H1 (cell line): ENCODE results near the gene GUCY1A1. TPM values are rescaled to one million over a fixed set of nuclear protein-coding genes. Genes with fewer than 3 reads are reported as not detected.

Experiments used
- CTCF ChIA-PET: fragments of 300-600 bp; sonication (Branson Sonifier 250); formaldehyde crosslinking; loops from one replicate; lab custom pipeline; 2021; ENCODE audit not compliant: partially characterized antibody; lab: Charles Lee
- POLR2A ChIA-PET: fragments of 300-600 bp; sonication (Branson Sonifier 250); formaldehyde crosslinking; loops from one replicate; lab custom pipeline; 2021; ENCODE audit warnings: inconsistent platforms; ENCODE audit not compliant: partially characterized antibody; lab: Charles Lee
- DNase-seq, 2 experiments: peaks; one replicate each; pipeline versions ENCODE4 v3.0.0 to v3.0.0-alpha.2; 2010 to 2022; ENCODE audit warnings: low spot score in 2 of 2, low read depth in 1 of 2, mixed read lengths in 1 of 2
- FAIRE-seq: peaks from 2 replicates; lab custom pipeline; 2011; peaks lifted over from hg19 to GRCh38; lab: Jason Lieb, UNC
- H2AFZ ChIP-seq: 2 replicates; pipeline ENCODE4 v1.8.1; 2012; ENCODE audit warnings: low read length, inconsistent platforms
- H2AK5ac ChIP-seq: 2 replicates; pipeline ENCODE4 v1.6.1; 2013; ENCODE audit warnings: low read depth, low read length
- H2BK120ac ChIP-seq: replicated peaks from 2 replicates; pipeline ENCODE3; 2013; ENCODE audit warnings: low read depth, low read length, inconsistent platforms
- H2BK12ac ChIP-seq: 2 replicates; pipeline ENCODE4 v1.6.1; 2013; ENCODE audit warnings: low read depth, low read length
- H2BK15ac ChIP-seq: 2 replicates; pipeline ENCODE4 v1.6.1; 2013; ENCODE audit warnings: low read length
- H2BK20ac ChIP-seq: 2 replicates; pipeline ENCODE4 v1.6.1; 2013; ENCODE audit warnings: low read length
- H2BK5ac ChIP-seq: 2 replicates; pipeline ENCODE4 v1.6.1; 2013; ENCODE audit warnings: low read depth, low read length
- H3K14ac ChIP-seq: 2 replicates; pipeline ENCODE4 v1.6.1; 2013; ENCODE audit warnings: inconsistent platforms; ENCODE audit not compliant: insufficient read length
- H3K18ac ChIP-seq: 2 replicates; pipeline ENCODE4 v1.6.1; 2013; ENCODE audit warnings: low read length; ENCODE audit errors: extremely low read depth
- H3K23ac ChIP-seq: 2 replicates; pipeline ENCODE4 v1.6.1; 2013; ENCODE audit warnings: inconsistent platforms; ENCODE audit not compliant: insufficient read length
- H3K23me2 ChIP-seq: 2 replicates; pipeline ENCODE4 v1.6.1; 2013; ENCODE audit warnings: low read depth, low read length
- H3K27ac ChIP-seq: 2 replicates; pipeline ENCODE4 v1.6.1; 2011; ENCODE audit warnings: low read depth, low read length, inconsistent platforms
- H3K27me3 ChIP-seq, 4 experiments: replicated peaks in 1 of 4; 1 replicate in 1 of 4; 2 replicates in 3 of 4; pipeline versions ENCODE4 v1.6.1 to v1.8.1; 2011 to 2013; ENCODE audit warnings: low read length in 3 of 4, mild to moderate bottlenecking in 3 of 4, inconsistent platforms in 2 of 4, mixed read lengths in 2 of 4, moderate library complexity in 1 of 4; ENCODE audit not compliant: control insufficient read depth in 3 of 4, insufficient read depth in 3 of 4; ENCODE audit errors: extremely low read depth in 1 of 4
- H3K36me3 ChIP-seq, 4 experiments: 2 replicates each; pipeline versions ENCODE4 v1.6.1 to v1.8.1; 2011 to 2013; ENCODE audit warnings: mild to moderate bottlenecking in 4 of 4, low read length in 3 of 4, moderate library complexity in 2 of 4, control low read depth in 1 of 4, inconsistent platforms in 1 of 4; ENCODE audit not compliant: insufficient read depth in 4 of 4, control insufficient read depth in 2 of 4
- H3K4ac ChIP-seq: replicated peaks from 2 replicates; pipeline ENCODE3; 2013; ENCODE audit warnings: low read length, low read depth, mixed read lengths, inconsistent platforms; ENCODE audit not compliant: insufficient read length
- H3K4me1 ChIP-seq, 4 experiments: replicated peaks in 1 of 4; 1 replicate in 1 of 4; 2 replicates in 3 of 4; pipeline versions ENCODE4 v1.6.1 to v1.8.1; 2011 to 2013; ENCODE audit warnings: low read length in 3 of 4, inconsistent platforms in 2 of 4, mixed read lengths in 1 of 4; ENCODE audit not compliant: insufficient read depth in 4 of 4, control insufficient read depth in 3 of 4
- H3K4me2 ChIP-seq, 2 experiments: 2 replicates each; pipeline versions ENCODE4 v1.6.1 to v1.8.1; 2011 to 2013; ENCODE audit warnings: low read depth in 2 of 2, low read length in 2 of 2, control low read depth in 1 of 2, inconsistent platforms in 1 of 2, mild to moderate bottlenecking in 1 of 2; ENCODE audit not compliant: insufficient read depth in 1 of 2
- H3K4me3 ChIP-seq, 4 experiments: fragments of 200-600, 300-600 bp in 1 of 4; sonication (generic), shearing (Covaris generic), sonication (Bioruptor Twin) in 1 of 4; 2 replicates each; pipeline versions ENCODE4 v1.5.1 to v1.8.1; 2011 to 2016; ENCODE audit warnings: low read length in 4 of 4, low read depth in 3 of 4, control low read depth in 2 of 4, inconsistent platforms in 2 of 4, mild to moderate bottlenecking in 2 of 4, mixed read lengths in 1 of 4, moderate library complexity in 1 of 4; ENCODE audit not compliant: insufficient read depth in 2 of 4; ENCODE audit errors: extremely low read depth in 1 of 4
- H3K56ac ChIP-seq: replicated peaks from 2 replicates; pipeline ENCODE3; 2013; ENCODE audit warnings: low read depth, mild to moderate bottlenecking, mixed read lengths, low read length, inconsistent platforms; ENCODE audit not compliant: insufficient read length
- H3K79me1 ChIP-seq: 2 replicates; pipeline ENCODE4 v1.6.1; 2013; ENCODE audit warnings: low read depth, low read length, control low read depth
- H3K79me2 ChIP-seq, 2 experiments: 2 replicates each; pipeline versions ENCODE4 v1.6.1 to v1.8.1; 2012 to 2013; ENCODE audit warnings: low read length in 2 of 2, mild to moderate bottlenecking in 2 of 2, inconsistent platforms in 1 of 2; ENCODE audit not compliant: insufficient read depth in 2 of 2, control insufficient read depth in 1 of 2
- H3K9ac ChIP-seq, 4 experiments: replicated peaks in 1 of 4; 1 replicate in 1 of 4; 2 replicates in 3 of 4; pipeline versions ENCODE4 v1.6.1 to v1.8.1; 2011 to 2013; ENCODE audit warnings: low read depth in 3 of 4, low read length in 3 of 4, control low read depth in 2 of 4, mild to moderate bottlenecking in 2 of 4, moderate library complexity in 2 of 4, inconsistent platforms in 1 of 4; ENCODE audit errors: extremely low read depth in 1 of 4
- H3K9me3 ChIP-seq, 2 experiments: 2 replicates each; pipeline versions ENCODE4 v1.6.1 to v1.8.1; 2012 to 2013; ENCODE audit warnings: mild to moderate bottlenecking in 2 of 2, moderate library complexity in 2 of 2, control low read depth in 1 of 2, inconsistent platforms in 1 of 2, low read depth in 1 of 2, low read length in 1 of 2, mixed read lengths in 1 of 2; ENCODE audit not compliant: insufficient read depth in 2 of 2
- H4K20me1 ChIP-seq, 2 experiments: replicated peaks in 1 of 2; 2 replicates each; pipeline versions ENCODE3 to v1.8.1; 2011 to 2013; ENCODE audit warnings: inconsistent platforms in 2 of 2, low read length in 2 of 2, mild to moderate bottlenecking in 1 of 2; ENCODE audit not compliant: insufficient read depth in 2 of 2, control insufficient read depth in 1 of 2
- H4K5ac ChIP-seq: 2 replicates; pipeline ENCODE4 v1.6.1; 2013; ENCODE audit warnings: low read length, low read depth, mixed read lengths, inconsistent platforms; ENCODE audit not compliant: insufficient read length
- H4K8ac ChIP-seq: 2 replicates; pipeline ENCODE4 v1.8.0; 2013; ENCODE audit warnings: mild to moderate bottlenecking, moderate library complexity, low read length, inconsistent platforms; ENCODE audit not compliant: insufficient read depth; ENCODE audit errors: extremely low read depth
- H4K91ac ChIP-seq: replicated peaks from 2 replicates; pipeline ENCODE3; 2013; ENCODE audit warnings: low read length, mixed read lengths, inconsistent platforms; ENCODE audit not compliant: insufficient read length
- CTBP2 ChIP-seq: IDR thresholded peaks from 2 replicates; pipeline ENCODE4 v1.7.0; 2011; ENCODE audit warnings: borderline replicate concordance, mild to moderate bottlenecking, moderate library complexity, mixed read lengths, low read length; ENCODE audit not compliant: insufficient read depth, insufficient read length
- EGR1 ChIP-seq: IDR thresholded peaks from 2 replicates; pipeline ENCODE4 v1.6.1; 2011; ENCODE audit warnings: low read depth, low read length, borderline replicate concordance
- GTF2F1 ChIP-seq: IDR thresholded peaks from 2 replicates; pipeline ENCODE4 v1.6.1; 2012; ENCODE audit warnings: low read depth, low read length, improper control_type of control experiment, borderline replicate concordance
- MAFK ChIP-seq: IDR thresholded peaks from 2 replicates; pipeline ENCODE4 v1.6.1; 2012; ENCODE audit warnings: low read depth, mild to moderate bottlenecking, improper control_type of control experiment, low read length
- POU5F1 ChIP-seq: IDR thresholded peaks from 2 replicates; pipeline ENCODE4 v1.6.1; 2011; ENCODE audit warnings: low read depth, mild to moderate bottlenecking, low read length, moderate library complexity
- RBBP5 ChIP-seq: IDR thresholded peaks from 2 replicates; pipeline ENCODE4 v1.7.1; 2012; ENCODE audit warnings: low read depth, mild to moderate bottlenecking, inconsistent platforms, low read length, moderate library complexity, borderline replicate concordance
- YY1 ChIP-seq: IDR thresholded peaks from 2 replicates; pipeline ENCODE4 v1.6.1; 2011; ENCODE audit warnings: low read depth, mild to moderate bottlenecking, low read length
- WGBS, 2 experiments: shearing (Covaris generic) in 1 of 2; methylation state at CpG; one replicate each; pipeline versions ENCODE4 v1.1.6 to v1.1.7; 2013 to 2015; ENCODE audit warnings: low lambda C conversion rate in 2 of 2, mixed read lengths in 2 of 2, inconsistent platforms in 1 of 2, low coverage in 1 of 2, missing lambda C conversion rate in 1 of 2; ENCODE audit not compliant: insufficient replicate concordance in 2 of 2, insufficient coverage in 1 of 2, insufficient read length in 1 of 2; ENCODE audit errors: extremely low coverage in 1 of 2, missing lambda C conversion rate in 1 of 2; 5-methylcytosine and 5-hydroxymethylcytosine counted together
- polyA plus RNA-seq, 7 experiments: library from polyadenylated mRNA; depleted of rRNA in 3 of 7; stranded (reverse) in 5 of 7; unstranded in 2 of 7; fragments of >200 nt in 5 of 7; fragments of 200-250 nt in 2 of 7; gene quantifications; 1 replicate in 5 of 7; 2 replicates in 1 of 7; 4 replicates in 1 of 7; pipeline versions ENCODE4 v1.2.1 to v1.2.3, GENCODE V29; 2011 to 2013; ENCODE audit warnings: missing spikeins in 2 of 7, mixed read lengths in 2 of 7
- total RNA-seq: library from RNA; stranded (reverse); fragmentation: NEBNext Ultra II Directional; extraction: Animal tissue kit (Norgen Biotek cat#: 25700); gene quantifications from 2 replicates; pipeline ENCODE4 v1.2.1, GENCODE V29; 2021
- TF ChIP-seq, protein P1 (sequence below): IDR thresholded peaks from 2 replicates; pipeline ENCODE4 v1.6.1; 2012; ENCODE audit warnings: low read length, inconsistent platforms
- TF ChIP-seq, protein P2 (sequence below): IDR thresholded peaks from 2 replicates; pipeline ENCODE4 v1.6.1; 2012; ENCODE audit warnings: inconsistent platforms
- TF ChIP-seq, protein P3 (sequence below): IDR thresholded peaks from 2 replicates; pipeline ENCODE4 v1.6.1; 2011; ENCODE audit warnings: low read depth, mild to moderate bottlenecking, low read length; ENCODE audit not compliant: insufficient read depth

The GUCY1A1 gene
- total and polyA plus RNA-seq, 2 of the 8 experiments (the other 6 are each of a cell fraction or from before 2014, with no cell fraction given): not detected

DNA sequence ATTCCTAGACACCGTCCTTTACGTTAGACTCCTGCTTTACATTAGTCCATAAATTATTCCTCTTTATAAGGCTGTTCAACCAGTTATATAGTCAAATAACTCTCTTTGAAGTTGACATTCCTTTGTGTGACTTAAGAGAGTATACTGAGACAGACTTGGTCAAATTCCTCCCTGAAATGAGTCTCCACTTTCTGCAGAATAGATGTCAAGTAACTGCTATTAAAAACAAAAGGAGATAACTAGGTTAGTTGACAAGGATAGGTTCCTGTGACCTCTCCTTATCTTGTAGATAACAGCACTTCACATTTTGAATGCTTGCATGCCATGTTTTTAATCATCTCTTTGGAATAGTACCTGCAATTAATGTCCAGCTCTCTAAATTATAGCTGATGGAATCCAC lies 5.7 kb downstream of the GUCY1A1 start:
- 100% methylated on average over 2 of the region's 2 CpGs; no CpG with 5 or more reads in 1 of the 2 experiments for WGBS, 2 experiments
- CTCF ChIA-PET: no interaction called here

More for the DNA sequence above, 5.7 kb downstream of the GUCY1A1 start:
- no peak overlapping the region for H2BK12ac ChIP-seq
- no peak overlapping the region for H2BK20ac ChIP-seq
- H2AFZ ChIP-seq: no peak overlapping the region
- no peaks in the 10 kb centered on the region for H3K79me2 ChIP-seq
- peaks cover 11 to 17% (median 16%) of the 10 kb centered on the region in 4 experiments for H3K27me3 ChIP-seq
- no peak overlapping the region for H3K14ac ChIP-seq
- H2BK5ac ChIP-seq: no peak overlapping the region
- FAIRE-seq: no peak
- peaks cover 0 to 1% of the 10 kb centered on the region in 2 experiments for H4K20me1 ChIP-seq
- TF ChIP-seq GTF2F1 (no peak), YY1 (no peak), RBBP5 (no peak), MAFK (no peak), POU5F1 (no peak), CTBP2 (no peak), EGR1 (no peak)
- TF ChIP-seq, protein P1, sequence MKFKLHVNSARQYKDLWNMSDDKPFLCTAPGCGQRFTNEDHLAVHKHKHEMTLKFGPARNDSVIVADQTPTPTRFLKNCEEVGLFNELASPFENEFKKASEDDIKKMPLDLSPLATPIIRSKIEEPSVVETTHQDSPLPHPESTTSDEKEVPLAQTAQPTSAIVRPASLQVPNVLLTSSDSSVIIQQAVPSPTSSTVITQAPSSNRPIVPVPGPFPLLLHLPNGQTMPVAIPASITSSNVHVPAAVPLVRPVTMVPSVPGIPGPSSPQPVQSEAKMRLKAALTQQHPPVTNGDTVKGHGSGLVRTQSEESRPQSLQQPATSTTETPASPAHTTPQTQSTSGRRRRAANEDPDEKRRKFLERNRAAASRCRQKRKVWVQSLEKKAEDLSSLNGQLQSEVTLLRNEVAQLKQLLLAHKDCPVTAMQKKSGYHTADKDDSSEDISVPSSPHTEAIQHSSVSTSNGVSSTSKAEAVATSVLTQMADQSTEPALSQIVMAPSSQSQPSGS: no peak
- TF ChIP-seq, protein P2, sequence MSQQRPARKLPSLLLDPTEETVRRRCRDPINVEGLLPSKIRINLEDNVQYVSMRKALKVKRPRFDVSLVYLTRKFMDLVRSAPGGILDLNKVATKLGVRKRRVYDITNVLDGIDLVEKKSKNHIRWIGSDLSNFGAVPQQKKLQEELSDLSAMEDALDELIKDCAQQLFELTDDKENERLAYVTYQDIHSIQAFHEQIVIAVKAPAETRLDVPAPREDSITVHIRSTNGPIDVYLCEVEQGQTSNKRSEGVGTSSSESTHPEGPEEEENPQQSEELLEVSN: no peak
- TF ChIP-seq, protein P3, sequence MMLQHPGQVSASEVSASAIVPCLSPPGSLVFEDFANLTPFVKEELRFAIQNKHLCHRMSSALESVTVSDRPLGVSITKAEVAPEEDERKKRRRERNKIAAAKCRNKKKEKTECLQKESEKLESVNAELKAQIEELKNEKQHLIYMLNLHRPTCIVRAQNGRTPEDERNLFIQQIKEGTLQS: no peak
- H2AK5ac ChIP-seq: no peak overlapping the region
- no peak overlapping the region for H3K23ac ChIP-seq
- no peak overlapping the region for H3K4ac ChIP-seq
- no peak overlapping the region for H2BK15ac ChIP-seq
- H2BK120ac ChIP-seq: no peak overlapping the region
- no peak overlapping the region for H3K9ac ChIP-seq
- H3K4me3 ChIP-seq: no peak overlapping the region
- H3K36me3 ChIP-seq: no peaks in the 10 kb centered on the region
- H4K8ac ChIP-seq: no peak overlapping the region
- DNase-seq: no peak
- H3K4me1 ChIP-seq: no peaks in the 10 kb centered on the region; a peak in 1 of 7 replicates
- H3K79me1 ChIP-seq: no peaks in the 10 kb centered on the region
- no peak overlapping the region for H4K91ac ChIP-seq
- POLR2A ChIA-PET: interaction anchor here (0.6 kb wide), 1 partner anchor 173 kb away, joined by 3 read pairs; no protein-coding TSS in a partner anchor
- H3K9me3 ChIP-seq: no peaks in the 10 kb centered on the region
- H3K18ac ChIP-seq: no peak overlapping the region
- H3K23me2 ChIP-seq: peaks cover 6% of the 10 kb centered on the region; the same call in 1 of the 2 replicates
- no peak overlapping the region for H4K5ac ChIP-seq
- no peak overlapping the region for H3K27ac ChIP-seq
- H3K4me2 ChIP-seq: no peak overlapping the region
- no peak overlapping the region for H3K56ac ChIP-seq
